ENCODE measurements around the gene IBA57. TPM values are rescaled to one million over a fixed set of nuclear protein-coding genes. Genes with fewer than 3 reads are reported as not detected.

The IBA57 gene
- polyA plus RNA-seq, 1 of the 3 experiments (the other 2 are of a cell fraction), result 1.8 TPM

- Histone ChIP-seq H3K9me2 (no peaks in the 10 kb centered on the region), H3K4me2 (no peak overlapping the region), H3K4me1 (ENCODE audit: control insufficient read depth in 1 of 2, insufficient read depth in 2 of 2, low read depth in 1 of 2, low read length in 1 of 2) (peaks cover 0 to 6% of the 10 kb centered on the region in 2 experiments; a peak in 1 of 4 replicates), H3K9ac (no peak overlapping the region), H2AFZ (ENCODE audit: low read depth) (no peak overlapping the region), H4K20me1 (ENCODE audit: insufficient read depth) (no peaks in the 10 kb centered on the region), H3K9me3 (no peaks in the 10 kb centered on the region), H3K36me3 (replicated peaks in 1 of 2; ENCODE audit: control insufficient read depth in 1 of 2, insufficient read depth in 2 of 2, low read length in 1 of 2) (peaks cover 0 to 2% of the 10 kb centered on the region in 2 experiments), H3K4me3 (ENCODE audit: low read depth in 2 of 2, low read length in 1 of 2) (no peak overlapping the region), H3F3A (replicated peaks; ENCODE audit: insufficient read depth) (peaks cover 9% of the 10 kb centered on the region), H3K27me3 (ENCODE audit: insufficient read depth) (no peaks in the 10 kb centered on the region), H3K79me2 (ENCODE audit: insufficient read depth) (peaks cover 3% of the 10 kb centered on the region; the same call in 1 of the 2 replicates), H3K27ac (ENCODE audit: low read depth in 2 of 2, low read length in 1 of 2) (no peak overlapping the region; a peak in 1 of 4 replicates)
- POLR2A ChIA-PET, result no interaction called here
- TF ChIP-seq JUND (IDR thresholded peaks at IDR 0.05) (no peak), NRF1 (IDR thresholded peaks at IDR 0.05; ENCODE audit: low read depth, low read length) (no peak), NFIC (IDR thresholded peaks at IDR 0.05; ENCODE audit: borderline replicate concordance) (no peak), YY1 (IDR thresholded peaks at IDR 0.05; ENCODE audit: low read depth) (no peak), USF2 (IDR thresholded peaks at IDR 0.05; ENCODE audit: borderline replicate concordance, low read depth, low read length) (no peak), REST (IDR thresholded peaks at IDR 0.05; ENCODE audit: low read depth, low read length) (no peak), FOXJ3 (CRISPR knock-in tag; IDR thresholded peaks at IDR 0.05) (no peak)
- DNase-seq, result no peak
- 85% methylated on average over 17 of the region's 18 CpGs for WGBS (ENCODE audit: low lambda C conversion rate)
- CTCF ChIA-PET, result interaction anchor here (1.1 to 9.1 kb wide), 3 partner anchors 10 to 39 kb away, joined by 3 to 54 read pairs (median 4); partner anchors contain the start of gene IBA57
Observed at GRCh38 chr1:228175316-228176023, 9.9 kb downstream of the IBA57 start.

DNA sequence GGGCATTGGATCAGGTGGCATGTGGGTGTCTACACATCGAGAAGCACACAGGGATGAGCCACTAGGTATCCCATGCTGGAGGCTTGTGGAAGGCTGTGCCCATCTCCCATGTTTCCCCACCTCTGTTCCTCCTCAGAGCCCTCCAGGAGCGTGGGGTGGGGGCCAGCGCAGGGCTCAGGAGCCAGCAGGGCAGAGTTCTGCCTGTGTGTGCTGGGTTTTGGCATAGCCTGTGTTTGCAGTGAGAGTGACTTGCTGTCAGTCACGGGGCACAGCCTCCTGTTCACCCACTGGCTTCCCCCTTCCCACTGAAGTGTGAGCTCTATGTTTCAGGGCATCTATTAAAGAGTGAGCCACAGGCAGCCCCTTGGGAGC lies 10.4 kb downstream of the IBA57 start:
- Histone ChIP-seq H3K27me3 (ENCODE audit: insufficient read depth) (no peaks in the 10 kb centered on the region), H3K4me2 (no peak overlapping the region), H3K27ac (ENCODE audit: low read depth in 2 of 2, low read length in 1 of 2) (no peak overlapping the region), H3K4me1 (ENCODE audit: control insufficient read depth in 1 of 2, insufficient read depth in 2 of 2, low read depth in 1 of 2, low read length in 1 of 2) (peaks cover 0 to 6% of the 10 kb centered on the region in 2 experiments; a peak in 1 of 4 replicates), H2AFZ (ENCODE audit: low read depth) (no peak overlapping the region), H3K9ac (no peak overlapping the region), H3K9me3 (no peaks in the 10 kb centered on the region), H3K79me2 (ENCODE audit: insufficient read depth) (peaks cover 3% of the 10 kb centered on the region; the same call in 1 of the 2 replicates), H3F3A (replicated peaks; ENCODE audit: insufficient read depth) (peaks cover 11% of the 10 kb centered on the region), H3K4me3 (ENCODE audit: low read depth in 2 of 2, low read length in 1 of 2) (no peak overlapping the region), H3K9me2 (no peaks in the 10 kb centered on the region), H4K20me1 (ENCODE audit: insufficient read depth) (no peaks in the 10 kb centered on the region), H3K36me3 (replicated peaks in 1 of 2; ENCODE audit: control insufficient read depth in 1 of 2, insufficient read depth in 2 of 2, low read length in 1 of 2) (peaks cover 0 to 2% of the 10 kb centered on the region in 2 experiments)
- ChIA-PET CTCF (interaction anchor here (1.4 to 9.1 kb wide), 2 partner anchors 10 to 171 kb away, joined by 3 to 54 read pairs; partner anchors contain the start of gene IBA57), POLR2A (no interaction called here)
- WGBS (ENCODE audit: low lambda C conversion rate), result 100% methylated on average over 1 of the region's 4 CpGs
- no peak for DNase-seq
- TF ChIP-seq REST (IDR thresholded peaks at IDR 0.05; ENCODE audit: low read depth, low read length) (no peak), ELF1 (IDR thresholded peaks at IDR 0.05) (no peak), RCOR1 (IDR thresholded peaks at IDR 0.05; ENCODE audit: low read length) (no peak), FOXJ3 (CRISPR knock-in tag; IDR thresholded peaks at IDR 0.05) (no peak), SMC3 (IDR thresholded peaks at IDR 0.05; ENCODE audit: low read depth, low read length) (no peak)
- TF ChIP-seq, protein P1, sequence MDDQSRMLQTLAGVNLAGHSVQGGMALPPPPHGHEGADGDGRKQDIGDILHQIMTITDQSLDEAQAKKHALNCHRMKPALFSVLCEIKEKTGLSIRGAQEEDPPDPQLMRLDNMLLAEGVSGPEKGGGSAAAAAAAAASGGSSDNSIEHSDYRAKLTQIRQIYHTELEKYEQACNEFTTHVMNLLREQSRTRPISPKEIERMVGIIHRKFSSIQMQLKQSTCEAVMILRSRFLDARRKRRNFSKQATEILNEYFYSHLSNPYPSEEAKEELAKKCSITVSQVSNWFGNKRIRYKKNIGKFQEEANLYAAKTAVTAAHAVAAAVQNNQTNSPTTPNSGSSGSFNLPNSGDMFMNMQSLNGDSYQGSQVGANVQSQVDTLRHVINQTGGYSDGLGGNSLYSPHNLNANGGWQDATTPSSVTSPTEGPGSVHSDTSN (IDR thresholded peaks at IDR 0.05), result no peak
- TF ChIP-seq, protein P2, sequence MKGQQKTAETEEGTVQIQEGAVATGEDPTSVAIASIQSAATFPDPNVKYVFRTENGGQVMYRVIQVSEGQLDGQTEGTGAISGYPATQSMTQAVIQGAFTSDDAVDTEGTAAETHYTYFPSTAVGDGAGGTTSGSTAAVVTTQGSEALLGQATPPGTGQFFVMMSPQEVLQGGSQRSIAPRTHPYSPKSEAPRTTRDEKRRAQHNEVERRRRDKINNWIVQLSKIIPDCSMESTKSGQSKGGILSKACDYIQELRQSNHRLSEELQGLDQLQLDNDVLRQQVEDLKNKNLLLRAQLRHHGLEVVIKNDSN (IDR thresholded peaks at IDR 0.05; ENCODE audit: borderline replicate concordance, low read depth), result no peak
- TF ChIP-seq, protein P3, sequence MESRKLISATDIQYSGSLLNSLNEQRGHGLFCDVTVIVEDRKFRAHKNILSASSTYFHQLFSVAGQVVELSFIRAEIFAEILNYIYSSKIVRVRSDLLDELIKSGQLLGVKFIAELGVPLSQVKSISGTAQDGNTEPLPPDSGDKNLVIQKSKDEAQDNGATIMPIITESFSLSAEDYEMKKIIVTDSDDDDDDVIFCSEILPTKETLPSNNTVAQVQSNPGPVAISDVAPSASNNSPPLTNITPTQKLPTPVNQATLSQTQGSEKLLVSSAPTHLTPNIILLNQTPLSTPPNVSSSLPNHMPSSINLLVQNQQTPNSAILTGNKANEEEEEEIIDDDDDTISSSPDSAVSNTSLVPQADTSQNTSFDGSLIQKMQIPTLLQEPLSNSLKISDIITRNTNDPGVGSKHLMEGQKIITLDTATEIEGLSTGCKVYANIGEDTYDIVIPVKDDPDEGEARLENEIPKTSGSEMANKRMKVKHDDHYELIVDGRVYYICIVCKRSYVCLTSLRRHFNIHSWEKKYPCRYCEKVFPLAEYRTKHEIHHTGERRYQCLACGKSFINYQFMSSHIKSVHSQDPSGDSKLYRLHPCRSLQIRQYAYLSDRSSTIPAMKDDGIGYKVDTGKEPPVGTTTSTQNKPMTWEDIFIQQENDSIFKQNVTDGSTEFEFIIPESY (IDR thresholded peaks at IDR 0.05; ENCODE audit: borderline replicate concordance, low read depth), result no peak
